Caco-2 (cell line): ENCODE results near the gene DUOX2. TPM values are rescaled to one million over a fixed set of nuclear protein-coding genes. Genes with fewer than 3 reads are reported as not detected.
A peak's percentile ranks its signal among the peaks of the same experiment; 100 is the strongest.

ENCODE experiments used
- BruUV-seq: library from RNA; stranded (reverse); fragments of 400-500 nt; replicated peaks from 2 replicates; lab custom pipeline; 2021; lab: Mats Ljungman, UMichigan
- CTCF ChIA-PET: fragments of 300-600 bp; sonication (Branson Sonifier 250); formaldehyde crosslinking; loops from one replicate; lab custom pipeline; 2022; ENCODE audit warnings: antibody characterized with exemption; lab: Charles Lee
- POLR2A ChIA-PET: fragments of 300-600 bp; sonication (Branson Sonifier 250); formaldehyde crosslinking; loops from one replicate; lab custom pipeline; 2022; ENCODE audit warnings: antibody characterized with exemption; lab: Charles Lee
- DNase-seq, 2 experiments: peaks; one replicate each; pipeline versions ENCODE4 v3.0.0 to v3.0.0-alpha.2; 2020 to 2022
- H3K27me3 ChIP-seq: replicated peaks from 2 replicates; pipeline ENCODE4 v1.6.0; 2011; ENCODE audit warnings: low read length; ENCODE audit not compliant: control insufficient read depth, insufficient read depth
- H3K36me3 ChIP-seq: 2 replicates; pipeline ENCODE4 v1.5.1; 2011; ENCODE audit warnings: low read length; ENCODE audit not compliant: control insufficient read depth, insufficient read depth
- H3K4me1 ChIP-seq: fragments of 250-450 bp; sonication (Bioruptor Pico); 2 replicates; pipeline ENCODE4 v1.5.1; 2020; ENCODE audit warnings: mild to moderate bottlenecking
- H3K4me3 ChIP-seq: 2 replicates; pipeline ENCODE4 v1.5.1; 2011; ENCODE audit warnings: low read depth, mild to moderate bottlenecking, control low read depth, low read length
- H3K9me3 ChIP-seq: fragments of 250-450 bp; sonication (Bioruptor Pico); 2 replicates; pipeline ENCODE4 v1.5.1; 2020; ENCODE audit warnings: mild to moderate bottlenecking, moderate library complexity
- H3K27ac Mint-ChIP-seq: one replicate; pipeline ENCODE4 v1.8.0; 2022; ENCODE audit warnings: mixed read lengths; ENCODE audit not compliant: unreplicated experiment
- H3K27me3 Mint-ChIP-seq: one replicate; pipeline ENCODE4 v1.8.0; 2022; ENCODE audit warnings: mixed read lengths; ENCODE audit not compliant: insufficient read depth, unreplicated experiment
- H3K36me3 Mint-ChIP-seq: one replicate; pipeline ENCODE4 v1.8.0; 2022; ENCODE audit warnings: mild to moderate bottlenecking, mixed read lengths; ENCODE audit not compliant: insufficient read depth, unreplicated experiment
- H3K4me1 Mint-ChIP-seq: one replicate; pipeline ENCODE4 v1.8.0; 2022; ENCODE audit warnings: low read depth, mixed read lengths; ENCODE audit not compliant: unreplicated experiment
- H3K4me3 Mint-ChIP-seq: one replicate; pipeline ENCODE4 v1.8.0; 2022; ENCODE audit warnings: mild to moderate bottlenecking, moderate library complexity, mixed read lengths; ENCODE audit not compliant: unreplicated experiment
- H3K9me3 Mint-ChIP-seq: one replicate; pipeline ENCODE4 v1.8.0; 2022; ENCODE audit warnings: mixed read lengths; ENCODE audit not compliant: unreplicated experiment
- CTCF ChIP-seq, 2 experiments: fragments of 200-600 bp in 1 of 2; IDR thresholded peaks; 1 replicate in 1 of 2; 2 replicates in 1 of 2; pipeline versions ENCODE4 v1.5.1 to v1.8.0; 2011 to 2022; ENCODE audit warnings: antibody characterized with exemption in 1 of 2, control low read depth in 1 of 2, inconsistent platforms in 1 of 2, low read depth in 1 of 2, low read length in 1 of 2, mild to moderate bottlenecking in 1 of 2, moderate library complexity in 1 of 2; ENCODE audit not compliant: insufficient read depth in 1 of 2, severe bottlenecking in 1 of 2, unreplicated experiment in 1 of 2
- intact Hi-C: fragments of 100-400 bp; cut with micrococcal nuclease; formaldehyde crosslinking; loops from one replicate; pipeline ENCODE4 v1.10.0; 2022; ENCODE audit not compliant: unreplicated experiment
- total RNA-seq: library from RNA; stranded (reverse); gene quantifications from 2 replicates; pipeline ENCODE4 v1.2.3, GENCODE V29; 2022

The DUOX2 gene
- total RNA-seq, 1 experiment from 2014 or later, result 6.9 TPM

GRCh38 chr15:45129651-45130129, 15.7 kb upstream of the DUOX2 start, which contains the start of the genes DUOX1 and DUOXA1:
Gene DUOX1, plus strand, starts transcription at chr15:45129994. Its CDS starts 1,973 bp downstream, at chr15:45131967.
Gene DUOXA1, minus strand, starts transcription at chr15:45129879. Its CDS starts 6,865 bp downstream, at chr15:45123014.
- no peaks in the 10 kb centered on the region for H3K4me1 ChIP-seq
- ChIA-PET POLR2A (no interaction called here), CTCF (interaction anchor here (0.7 kb wide), 1 partner anchor 321 kb away, joined by 3 read pairs; no protein-coding TSS in a partner anchor)
- H3K27ac Mint-ChIP-seq, result no peak within 1 kb of the TSS
- no peaks in the 10 kb centered on the region for H3K36me3 ChIP-seq
- no peaks in the 10 kb centered on the region for H3K9me3 ChIP-seq
- peaks cover 10% of the 10 kb centered on the region for H3K4me1 Mint-ChIP-seq
- no peak within 1 kb of the TSS for H3K4me3 Mint-ChIP-seq
- peaks cover 12% of the 10 kb centered on the region for H3K9me3 Mint-ChIP-seq
- no peaks in the 10 kb centered on the region for H3K27me3 ChIP-seq
- no peak for TF ChIP-seq CTCF (IDR thresholded peaks at IDR 0.05; ENCODE audit: insufficient read depth in 1 of 2, low read depth in 1 of 2, low read length in 1 of 2, severe bottlenecking in 1 of 2, unreplicated experiment in 1 of 2)
- no peaks in the 10 kb centered on the region for H3K36me3 Mint-ChIP-seq
- no TSS peak for BruUV-seq
- no peaks in the 10 kb centered on the region for H3K27me3 Mint-ChIP-seq
- DNase-seq, result no peak
- no peak within 1 kb of the TSS for H3K4me3 ChIP-seq
- intact Hi-C loops, result no loop called here

GRCh38 chr15:45128971-45129639, 15.1 kb upstream of the DUOX2 start:
- TF ChIP-seq CTCF (IDR thresholded peaks at IDR 0.05; ENCODE audit: insufficient read depth in 1 of 2, low read depth in 1 of 2, low read length in 1 of 2, severe bottlenecking in 1 of 2, unreplicated experiment in 1 of 2), result no peak
- Histone ChIP-seq H3K9me3 (no peaks in the 10 kb centered on the region), H3K27me3 (no peaks in the 10 kb centered on the region), H3K4me3 (no peak overlapping the region), H3K4me1 (no peaks in the 10 kb centered on the region), H3K36me3 (no peaks in the 10 kb centered on the region)
- no TSS peak for BruUV-seq
- no peak for DNase-seq
- Mint-ChIP-seq H3K27ac (no peak overlapping the region), H3K27me3 (no peaks in the 10 kb centered on the region), H3K4me3 (no peak overlapping the region), H3K9me3 (peaks cover 12% of the 10 kb centered on the region), H3K36me3 (no peaks in the 10 kb centered on the region), H3K4me1 (peaks cover 10% of the 10 kb centered on the region)
- POLR2A ChIA-PET, result no interaction called here
- CTCF ChIA-PET, result no interaction called here
- intact Hi-C loops, result no loop called here

GRCh38 chr15:45126535-45127158, 12.7 kb upstream of the DUOX2 start:
- ChIA-PET POLR2A (no interaction called here), CTCF (interaction anchor here (0.7 to 1.7 kb wide), 7 partner anchors 8 to 41 kb away, joined by 3 to 10 read pairs (median 4); no protein-coding TSS in a partner anchor)
- peaks cover 12% of the 10 kb centered on the region for H3K9me3 Mint-ChIP-seq
- TF ChIP-seq CTCF (IDR thresholded peaks at IDR 0.05; ENCODE audit: insufficient read depth in 1 of 2, low read depth in 1 of 2, low read length in 1 of 2, severe bottlenecking in 1 of 2, unreplicated experiment in 1 of 2), result peak; percentile 30 to 63
- Histone ChIP-seq H3K4me3 (no peak overlapping the region), H3K9me3 (no peaks in the 10 kb centered on the region), H3K36me3 (no peaks in the 10 kb centered on the region), H3K27me3 (no peaks in the 10 kb centered on the region), H3K4me1 (peaks cover 17% of the 10 kb centered on the region; the same call in 1 of the 2 replicates)
- no peak overlapping the region for H3K27ac Mint-ChIP-seq
- intact Hi-C loops, result no loop called here
- no peaks in the 10 kb centered on the region for H3K27me3 Mint-ChIP-seq
- H3K36me3 Mint-ChIP-seq, result no peaks in the 10 kb centered on the region
- H3K4me3 Mint-ChIP-seq, result no peak overlapping the region
- H3K4me1 Mint-ChIP-seq, result peaks cover 25% of the 10 kb centered on the region
- peak in 1 of 2 experiments; percentile 29 for DNase-seq
- BruUV-seq, result no TSS peak
